HUDEP-2 (cell line): Measurements from ENCODE around the gene DNAJB9.
"Not testable (repeated sequence)": the region's sequence is repeated elsewhere in the genome, so short reads cannot be mapped to it uniquely, and the experiment has no call there.

ENCODE experiments used
- DNase-seq, 76 experiments: peaks; one replicate each; lab custom pipeline; 2025; ENCODE audit not compliant: unreplicated experiment in 76 of 76; lab: John Stamatoyannopoulos, UW

Gene DNAJB9

GRCh38 chr7:108569381-108570145 lies at the start of gene DNAJB9, which contains the start of gene THAP5:
DNAJB9 (plus strand) TSS chr7:108569874; CDS start chr7:108571727, 1,853 bp downstream.
THAP5 (minus strand) TSS chr7:108569706; CDS start chr7:108569569, 137 bp downstream.
- peak; percentile 44 to 99 (median 98) for DNase-seq

- DNase-seq = no peak
Measured at GRCh38 chr7:108522780-108523179, 46.9 kb upstream of the DNAJB9 start.

- DNase-seq = peak in 48 of 76 experiments; percentile 38 to 79 (median 68)
Measured at GRCh38 chr7:108525327-108525984, 44.2 kb upstream of the DNAJB9 start.

- peak; percentile 79 to 99 (median 98) for DNase-seq
Measured at GRCh38 chr7:108525985-108526767, 43.5 kb upstream of the DNAJB9 start, which contains the start of gene PNPLA8. PNPLA8 (minus strand) TSS chr7:108526135; CDS start chr7:108515491, 10,644 bp downstream.

GRCh38 chr7:108526768-108527017 lies 43.0 kb upstream of the DNAJB9 start:
- DNase-seq = no peak

GRCh38 chr7:108528183-108528712 lies 41.4 kb upstream of the DNAJB9 start:
- DNase-seq = no peak

GRCh38 chr7:108529341-108529740 lies 40.3 kb upstream of the DNAJB9 start:
- DNase-seq = no peak

- DNase-seq = no peak
Measured at GRCh38 chr7:108533712-108534111, 36.0 kb upstream of the DNAJB9 start.

- no peak for DNase-seq
Measured at GRCh38 chr7:108535257-108535656, 34.4 kb upstream of the DNAJB9 start.

GRCh38 chr7:108535744-108536143 lies 33.9 kb upstream of the DNAJB9 start:
- DNase-seq = no peak

- peak in 4 of 76 experiments; percentile 5 to 12 (median 8) for DNase-seq
Measured at GRCh38 chr7:108537229-108537628, 32.4 kb upstream of the DNAJB9 start.

- DNase-seq = peak in 74 of 76 experiments; percentile 11 to 89 (median 68)
Measured at GRCh38 chr7:108538236-108538635, 31.4 kb upstream of the DNAJB9 start.

- DNase-seq = peak in 2 of 76 experiments; percentile 22 to 40
Measured at GRCh38 chr7:108538685-108539084, 31.0 kb upstream of the DNAJB9 start.

GRCh38 chr7:108541478-108541877 lies 28.2 kb upstream of the DNAJB9 start:
- DNase-seq = no peak

- not testable (repeated sequence) for DNase-seq
Measured at GRCh38 chr7:108548141-108548896, 21.4 kb upstream of the DNAJB9 start.

- not testable (repeated sequence) for DNase-seq
Measured at GRCh38 chr7:108556665-108557064, 13.0 kb upstream of the DNAJB9 start.

- DNase-seq = no peak
Measured at GRCh38 chr7:108557191-108557590, 12.5 kb upstream of the DNAJB9 start.

- no peak for DNase-seq
Measured at GRCh38 chr7:108557617-108558016, 12.1 kb upstream of the DNAJB9 start.

- no peak for DNase-seq
Measured at GRCh38 chr7:108559253-108559652, 10.4 kb upstream of the DNAJB9 start.

GRCh38 chr7:108561047-108561619 lies 8.5 kb upstream of the DNAJB9 start:
- no peak for DNase-seq
